Stomach (tissue), 9 donors: ENCODE results near the gene ZCCHC14. TPM values are rescaled to one million over a fixed set of nuclear protein-coding genes. Genes with fewer than 3 reads are reported as not detected.

Source experiments
- DNase-seq, 2 donors: peaks; one replicate each; pipeline versions ENCODE4 v3.0.0 to v3.0.0-alpha.2; 2013 to 2019
- H3K27ac ChIP-seq, 5 donors: fragments of 200-600 bp in 4 of 5; sonication (generic) in 4 of 5; one replicate each; pipeline ENCODE4 v1.5.1; 2013 to 2019; ENCODE audit warnings: mild to moderate bottlenecking in 1 of 5, moderate library complexity in 1 of 5
- H3K27me3 ChIP-seq, 3 donors: fragments of 200-600 bp; sonication (generic); one replicate each; pipeline ENCODE4 v1.5.1; 2017 to 2019; ENCODE audit warnings: mixed run types in 1 of 3
- H3K36me3 ChIP-seq, 4 donors: fragments of 200-600 bp; sonication (generic); 1 replicate in 3 of 4; 2 replicates in 1 of 4; pipeline ENCODE4 v1.5.1; 2016 to 2019
- H3K4me1 ChIP-seq, 4 donors: fragments of 200-600 bp; sonication (generic); one replicate each; pipeline ENCODE4 v1.5.1; 2016 to 2019
- H3K4me3 ChIP-seq, 4 donors: fragments of 200-600 bp; sonication (generic) in 3 of 4; one replicate each; pipeline ENCODE4 v1.5.1; 2016 to 2019; ENCODE audit warnings: mild to moderate bottlenecking in 1 of 4
- H3K9me3 ChIP-seq, 4 donors: fragments of 200-600 bp; sonication (generic); one replicate each; pipeline ENCODE4 v1.5.1; 2016 to 2019
- EP300 ChIP-seq: sonication (generic); formaldehyde crosslinking; IDR thresholded peaks from one replicate; pipeline ENCODE4 v1.6.1; 2017; ENCODE audit warnings: antibody characterized with exemption
- POLR2A ChIP-seq, 4 donors: fragments of 450-650 bp; IDR thresholded peaks; one replicate each; pipeline ENCODE4 v1.6.1; 2016; ENCODE audit warnings: antibody characterized with exemption in 4 of 4, control low read depth in 2 of 4, mild to moderate bottlenecking in 1 of 4, moderate library complexity in 1 of 4
- POLR2AphosphoS5 ChIP-seq, 3 donors: sonication (generic); formaldehyde crosslinking; IDR thresholded peaks; one replicate each; pipeline ENCODE4 v1.6.1; 2016; ENCODE audit warnings: antibody characterized with exemption in 3 of 3
- WGBS, 5 donors: extraction: QIAGEN DNeasy Blood & Tissue Kit in 3 of 5; methylation state at CpG; one replicate each; pipeline versions ENCODE4 v1.1.5 to v1.1.7; 2013 to 2018; 5-methylcytosine and 5-hydroxymethylcytosine counted together
- intact Hi-C: fragments of 100-400 bp; cut with DNase I; formaldehyde crosslinking; loops from one replicate; pipeline ENCODE4 v1.15.1; 2023; ENCODE audit warnings: low total_unique reads
- polyA plus RNA-seq, 3 donors: library from polyadenylated mRNA; stranded (reverse); fragments of 200-250 nt; gene quantifications; one replicate each; pipeline ENCODE4 v1.2.3, GENCODE V29; 2013
- total RNA-seq, 5 donors: library from RNA; depleted of rRNA; stranded (reverse); fragments of >200 nt; gene quantifications; one replicate each; pipeline versions ENCODE4 v1.1.0 to v1.2.3, GENCODE V29; 2014 to 2016
- TF ChIP-seq, protein P1 (sequence below), 7 experiments: fragments of 450-650 bp in 4 of 7; fragments of 200-600 bp in 3 of 7; sonication (generic) in 3 of 7; IDR thresholded peaks; one replicate each; pipeline ENCODE4 v1.5.1; 2016 to 2019; ENCODE audit warnings: antibody characterized with exemption in 7 of 7, control low read depth in 2 of 7, mild to moderate bottlenecking in 1 of 7
- donor health status: healthy with polysubstance abuse.
- donor health status: Bipolar disorder and iron deficiency.
- donor health status: healthy.

The ZCCHC14 gene
- total and polyA plus RNA-seq, 8 donors, result 5.4 to 25.9 (median 16.7) TPM

- peak overlapping the region in 1 of 4 donors; percentile 22 for H3K4me3 ChIP-seq
- H3K4me1 ChIP-seq, result peaks cover 12 to 33% (median 23%) of the 10 kb centered on the region in 4 donors
- intact Hi-C loops, result no loop called here
- 49 to 56% (median 53%) methylated on average over 12 to 20 of the region's 20 CpGs for WGBS, 5 donors
- H3K36me3 ChIP-seq, result no peaks in the 10 kb centered on the region
- peaks cover 0 to 37% (median 6%) of the 10 kb centered on the region in 3 donors for H3K27me3 ChIP-seq
- H3K27ac ChIP-seq, result peak overlapping the region in 4 of 5 donors; percentile 54 to 76 (median 75)
- DNase-seq, result no peak
- TF ChIP-seq, protein P1, sequence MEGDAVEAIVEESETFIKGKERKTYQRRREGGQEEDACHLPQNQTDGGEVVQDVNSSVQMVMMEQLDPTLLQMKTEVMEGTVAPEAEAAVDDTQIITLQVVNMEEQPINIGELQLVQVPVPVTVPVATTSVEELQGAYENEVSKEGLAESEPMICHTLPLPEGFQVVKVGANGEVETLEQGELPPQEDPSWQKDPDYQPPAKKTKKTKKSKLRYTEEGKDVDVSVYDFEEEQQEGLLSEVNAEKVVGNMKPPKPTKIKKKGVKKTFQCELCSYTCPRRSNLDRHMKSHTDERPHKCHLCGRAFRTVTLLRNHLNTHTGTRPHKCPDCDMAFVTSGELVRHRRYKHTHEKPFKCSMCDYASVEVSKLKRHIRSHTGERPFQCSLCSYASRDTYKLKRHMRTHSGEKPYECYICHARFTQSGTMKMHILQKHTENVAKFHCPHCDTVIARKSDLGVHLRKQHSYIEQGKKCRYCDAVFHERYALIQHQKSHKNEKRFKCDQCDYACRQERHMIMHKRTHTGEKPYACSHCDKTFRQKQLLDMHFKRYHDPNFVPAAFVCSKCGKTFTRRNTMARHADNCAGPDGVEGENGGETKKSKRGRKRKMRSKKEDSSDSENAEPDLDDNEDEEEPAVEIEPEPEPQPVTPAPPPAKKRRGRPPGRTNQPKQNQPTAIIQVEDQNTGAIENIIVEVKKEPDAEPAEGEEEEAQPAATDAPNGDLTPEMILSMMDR (IDR thresholded peaks at IDR 0.05), result no peak
- no peak for TF ChIP-seq POLR2A (IDR thresholded peaks at IDR 0.05)
- TF ChIP-seq POLR2AphosphoS5 (IDR thresholded peaks at IDR 0.05), result no peak
- no peak for TF ChIP-seq EP300
- no peaks in the 10 kb centered on the region for H3K9me3 ChIP-seq
These were observed 47.5 kb upstream of the ZCCHC14 start for GRCh38 chr16:87540072-87540896.

DNA sequence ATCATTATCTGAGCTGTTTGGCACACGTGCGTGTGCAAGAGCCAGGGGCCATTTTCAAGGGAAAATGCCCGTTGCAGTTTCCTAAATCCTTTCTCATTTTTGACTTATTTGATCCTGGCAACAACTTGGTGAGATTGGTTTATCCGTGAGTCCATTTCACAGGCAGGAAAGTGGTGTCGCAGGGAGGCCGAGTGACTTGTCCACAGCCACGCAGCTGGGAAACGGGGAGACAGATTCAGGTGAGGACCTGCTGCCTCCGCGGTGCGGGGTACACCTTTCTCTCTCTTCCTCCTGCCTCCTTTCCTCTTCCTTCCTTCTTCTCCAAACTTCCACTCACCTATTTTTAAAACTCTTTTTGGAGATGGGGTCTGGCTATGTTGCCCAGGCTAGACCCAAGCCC, 46.3 kb upstream of the ZCCHC14 start:
- Histone ChIP-seq H3K4me3 (no peak overlapping the region), H3K27ac (peak overlapping the region in 2 of 5 donors; percentile 3 to 42), H3K4me1 (peaks cover 12 to 33% (median 23%) of the 10 kb centered on the region in 4 donors), H3K27me3 (peaks cover 0 to 36% (median 6%) of the 10 kb centered on the region in 3 donors), H3K36me3 (no peaks in the 10 kb centered on the region), H3K9me3 (no peaks in the 10 kb centered on the region)
- no peak for DNase-seq
- intact Hi-C loops, result no loop called here
- TF ChIP-seq POLR2AphosphoS5 (IDR thresholded peaks at IDR 0.05) (no peak), POLR2A (IDR thresholded peaks at IDR 0.05) (no peak), EP300 (no peak)
- TF ChIP-seq, protein P1 (IDR thresholded peaks at IDR 0.05), result no peak
- WGBS, 5 donors, result 82 to 90% (median 86%) methylated on average over 11 of the region's 11 CpGs

DNA sequence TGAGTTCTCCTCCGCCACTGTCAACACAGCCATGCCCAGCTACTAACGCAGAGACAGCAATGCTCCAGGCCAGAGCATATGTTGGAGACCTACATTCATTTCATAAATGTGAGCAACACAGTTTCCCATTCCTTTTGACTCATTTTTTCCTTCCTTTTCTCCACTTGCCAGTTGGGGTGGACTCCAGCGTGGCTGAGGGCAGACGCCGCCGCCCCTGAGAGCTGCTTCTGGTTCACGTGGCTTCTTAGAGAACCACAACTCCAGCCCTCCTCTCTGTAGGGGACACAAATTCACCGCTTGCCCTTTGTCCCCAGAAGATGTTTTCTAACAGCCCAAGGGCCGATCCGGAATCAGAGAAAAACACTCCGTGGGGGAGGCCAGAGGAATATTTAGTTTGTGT, 45.8 kb upstream of the ZCCHC14 start:
- Histone ChIP-seq H3K27me3 (peaks cover 0 to 31% (median 6%) of the 10 kb centered on the region in 3 donors), H3K9me3 (peaks cover 0 to 3% (median under 1%) of the 10 kb centered on the region in 4 donors), H3K27ac (peak overlapping the region in 2 of 5 donors; percentile 3 to 42), H3K4me1 (peaks cover 12 to 33% (median 23%) of the 10 kb centered on the region in 4 donors), H3K36me3 (no peaks in the 10 kb centered on the region), H3K4me3 (no peak overlapping the region)
- intact Hi-C loops, result no loop called here
- WGBS, 5 donors, result 59 to 79% (median 70%) methylated on average over 11 of the region's 11 CpGs
- TF ChIP-seq POLR2A (IDR thresholded peaks at IDR 0.05) (no peak), EP300 (no peak), POLR2AphosphoS5 (IDR thresholded peaks at IDR 0.05) (no peak)
- TF ChIP-seq, protein P1 (IDR thresholded peaks at IDR 0.05), result no peak
- DNase-seq, result no peak

GRCh38 chr16:87538160-87538559, 45.3 kb upstream of the ZCCHC14 start:
- 42 to 66% (median 55%) methylated on average over 4 of the region's 4 CpGs for WGBS, 5 donors
- Histone ChIP-seq H3K27ac (peak overlapping the region in 2 of 5 donors; percentile 3 to 42), H3K9me3 (peaks cover 4 to 8% (median 4%) of the 10 kb centered on the region in 4 donors), H3K36me3 (no peaks in the 10 kb centered on the region), H3K4me1 (peaks cover 12 to 33% (median 23%) of the 10 kb centered on the region in 4 donors), H3K4me3 (no peak overlapping the region), H3K27me3 (peaks cover 0 to 27% (median 6%) of the 10 kb centered on the region in 3 donors)
- TF ChIP-seq, protein P1 (IDR thresholded peaks at IDR 0.05), result no peak
- no peak for TF ChIP-seq EP300
- no peak for TF ChIP-seq POLR2AphosphoS5 (IDR thresholded peaks at IDR 0.05)
- no peak for TF ChIP-seq POLR2A (IDR thresholded peaks at IDR 0.05)
- intact Hi-C loops, result no loop called here
- no peak for DNase-seq
